ENCODE results near the gene SGTA.
"Not testable (repeated sequence)": the region's sequence is repeated elsewhere in the genome, so short reads cannot be mapped to it uniquely, and the experiment has no call there.

SGTA gene

GRCh38 chr19:2714531-2715269 is 68.4 kb downstream of the SGTA start:
- H3K4me3 ChIP-seq (ENCODE audit: low read depth, low read length) = no peak overlapping the region
- H3K36me3 ChIP-seq (ENCODE audit: control insufficient read depth in 2 of 2, insufficient read depth in 1 of 2, low read length in 2 of 2) = peaks cover 0 to 27% of the 10 kb centered on the region in 2 experiments; a peak in 1 of 3 replicates
- no peak overlapping the region for H3K27ac ChIP-seq (ENCODE audit: extremely low read depth, low read depth, low read length)
- CTCF ChIA-PET = no interaction called here
- H3K4me1 ChIP-seq (ENCODE audit: control insufficient read depth, insufficient read depth, low read length) = no peaks in the 10 kb centered on the region
- POLR2A ChIA-PET = no interaction called here
- TF ChIP-seq ZNF2 (tag by site-specific recombination; IDR thresholded peaks at IDR 0.05) (no peak), ZNF133 (tag by site-specific recombination; IDR thresholded peaks at IDR 0.05) (no peak), ZFP41 (tag by site-specific recombination; IDR thresholded peaks at IDR 0.05; ENCODE audit: borderline replicate concordance) (no peak), IKZF3 (tag by site-specific recombination; IDR thresholded peaks at IDR 0.05) (no peak), ZNF792 (tag by site-specific recombination; IDR thresholded peaks at IDR 0.05) (no peak), ZNF157 (tag by site-specific recombination; IDR thresholded peaks at IDR 0.05) (peak; percentile 67)
- no peaks in the 10 kb centered on the region for H3K9me3 ChIP-seq (ENCODE audit: control insufficient read depth, insufficient read depth, low read depth, low read length)

GRCh38 chr19:2714102-2714501 is 69.0 kb downstream of the SGTA start:
- peaks cover 0 to 27% of the 10 kb centered on the region in 2 experiments; a peak in 1 of 3 replicates for H3K36me3 ChIP-seq (ENCODE audit: control insufficient read depth in 2 of 2, insufficient read depth in 1 of 2, low read length in 2 of 2)
- H3K9me3 ChIP-seq (ENCODE audit: control insufficient read depth, insufficient read depth, low read depth, low read length); CTCF ChIA-PET; H3K27ac ChIP-seq (ENCODE audit: extremely low read depth, low read depth, low read length); H3K4me3 ChIP-seq (ENCODE audit: low read depth, low read length); POLR2A ChIA-PET; H3K4me1 ChIP-seq (ENCODE audit: control insufficient read depth, insufficient read depth, low read length): not testable (repeated sequence)
- TF ChIP-seq KLF1 (tag by site-specific recombination; IDR thresholded peaks at IDR 0.05) (peak; percentile 22; the same call in 1 of the 2 replicates), EGR2 (tag by site-specific recombination; IDR thresholded peaks at IDR 0.05; ENCODE audit: low read depth) (peak; percentile 74), ZFHX2 (tag by site-specific recombination; conservative IDR thresholded peaks at IDR 0.05) (peak; percentile 60)

- CTCF ChIA-PET; H3K27ac ChIP-seq (ENCODE audit: extremely low read depth, low read depth, low read length); H3K9me3 ChIP-seq (ENCODE audit: control insufficient read depth, insufficient read depth, low read depth, low read length); POLR2A ChIA-PET; H3K4me1 ChIP-seq (ENCODE audit: control insufficient read depth, insufficient read depth, low read length); H3K4me3 ChIP-seq (ENCODE audit: low read depth, low read length): not testable (repeated sequence)
- H3K36me3 ChIP-seq (ENCODE audit: control insufficient read depth in 2 of 2, insufficient read depth in 1 of 2, low read length in 2 of 2) = peaks cover 0 to 26% of the 10 kb centered on the region in 2 experiments; a peak in 1 of 3 replicates
- TF ChIP-seq ZFHX2 (tag by site-specific recombination; conservative IDR thresholded peaks at IDR 0.05) = peak; percentile 60
- TF ChIP-seq EGR2 (tag by site-specific recombination; IDR thresholded peaks at IDR 0.05; ENCODE audit: low read depth) = peak; percentile 71
These were observed 69.9 kb downstream of the SGTA start for GRCh38 chr19:2713170-2713569.

GRCh38 chr19:2711875-2712205 is 71.2 kb downstream of the SGTA start:
- Histone ChIP-seq H3K4me1 (ENCODE audit: control insufficient read depth, insufficient read depth, low read length) (no peaks in the 10 kb centered on the region), H3K36me3 (ENCODE audit: control insufficient read depth in 2 of 2, insufficient read depth in 1 of 2, low read length in 2 of 2) (peaks cover 0 to 16% of the 10 kb centered on the region in 2 experiments; a peak in 1 of 3 replicates), H3K27ac (ENCODE audit: extremely low read depth, low read depth, low read length) (no peak overlapping the region), H3K9me3 (ENCODE audit: control insufficient read depth, insufficient read depth, low read depth, low read length) (no peaks in the 10 kb centered on the region), H3K4me3 (ENCODE audit: low read depth, low read length) (no peak overlapping the region)
- ChIA-PET CTCF (no interaction called here), POLR2A (no interaction called here)
- TF ChIP-seq ZNF747 (tag by site-specific recombination; IDR thresholded peaks at IDR 0.05) = no peak
- no peak for TF ChIP-seq ZSCAN23 (tag by site-specific recombination; IDR thresholded peaks at IDR 0.05)
- no peak for TF ChIP-seq ZNF426 (tag by site-specific recombination; IDR thresholded peaks at IDR 0.05)
- TF ChIP-seq ZBTB8A (tag by site-specific recombination; IDR thresholded peaks at IDR 0.05) = no peak
- TF ChIP-seq ZNF24 (tag by site-specific recombination; IDR thresholded peaks at IDR 0.05) = peak; percentile 90
- TF ChIP-seq ZNF114 (tag by site-specific recombination; IDR thresholded peaks at IDR 0.05) = no peak
- TF ChIP-seq ZNF513 (tag by site-specific recombination; IDR thresholded peaks at IDR 0.05) = no peak
- no peak for TF ChIP-seq ZBTB7A (tag by site-specific recombination; IDR thresholded peaks at IDR 0.05; ENCODE audit: low read depth)
